Endothelial cell of umbilical vein (primary cell): ENCODE results near the gene PIK3CG.
"Not testable (repeated sequence)": the region's sequence is repeated elsewhere in the genome, so short reads cannot be mapped to it uniquely, and the experiment has no call there.

Experiments
- GATA2 ChIP-seq: IDR thresholded peaks from 2 replicates; pipeline ENCODE4 v1.7.0; 2011; ENCODE audit warnings: low read depth, mild to moderate bottlenecking, moderate library complexity, mixed read lengths, low read length; ENCODE audit not compliant: insufficient read length, insufficient read depth
- JUN ChIP-seq: IDR thresholded peaks from 2 replicates; pipeline ENCODE4 v1.6.1; 2011; ENCODE audit warnings: borderline replicate concordance, low read depth; ENCODE audit not compliant: insufficient read length, insufficient read depth
- POLR2AphosphoS5 ChIP-seq: IDR thresholded peaks from 2 replicates; pipeline ENCODE4 v1.6.1; 2012; ENCODE audit warnings: low read depth, mild to moderate bottlenecking, control low read depth, low read length, moderate library complexity; ENCODE audit not compliant: insufficient read depth
- TF ChIP-seq, protein P1 (sequence below), 2 donors: IDR thresholded peaks; 1 replicate in 1 of 2; 2 replicates in 1 of 2; pipeline ENCODE4 v1.5.1; 2011; ENCODE audit warnings: low read length in 2 of 2, mild to moderate bottlenecking in 2 of 2, moderate library complexity in 2 of 2, control low read depth in 1 of 2, inconsistent platforms in 1 of 2, low read depth in 1 of 2; ENCODE audit not compliant: insufficient read depth in 1 of 2; ENCODE audit errors: extremely low read depth in 1 of 2

GRCh38 chr7:106955857-106956256 lies 90.8 kb downstream of the PIK3CG start:
- not testable (repeated sequence) for TF ChIP-seq JUN, POLR2AphosphoS5, GATA2
- TF ChIP-seq, protein P1, sequence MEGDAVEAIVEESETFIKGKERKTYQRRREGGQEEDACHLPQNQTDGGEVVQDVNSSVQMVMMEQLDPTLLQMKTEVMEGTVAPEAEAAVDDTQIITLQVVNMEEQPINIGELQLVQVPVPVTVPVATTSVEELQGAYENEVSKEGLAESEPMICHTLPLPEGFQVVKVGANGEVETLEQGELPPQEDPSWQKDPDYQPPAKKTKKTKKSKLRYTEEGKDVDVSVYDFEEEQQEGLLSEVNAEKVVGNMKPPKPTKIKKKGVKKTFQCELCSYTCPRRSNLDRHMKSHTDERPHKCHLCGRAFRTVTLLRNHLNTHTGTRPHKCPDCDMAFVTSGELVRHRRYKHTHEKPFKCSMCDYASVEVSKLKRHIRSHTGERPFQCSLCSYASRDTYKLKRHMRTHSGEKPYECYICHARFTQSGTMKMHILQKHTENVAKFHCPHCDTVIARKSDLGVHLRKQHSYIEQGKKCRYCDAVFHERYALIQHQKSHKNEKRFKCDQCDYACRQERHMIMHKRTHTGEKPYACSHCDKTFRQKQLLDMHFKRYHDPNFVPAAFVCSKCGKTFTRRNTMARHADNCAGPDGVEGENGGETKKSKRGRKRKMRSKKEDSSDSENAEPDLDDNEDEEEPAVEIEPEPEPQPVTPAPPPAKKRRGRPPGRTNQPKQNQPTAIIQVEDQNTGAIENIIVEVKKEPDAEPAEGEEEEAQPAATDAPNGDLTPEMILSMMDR (IDR thresholded peaks at IDR 0.05; ENCODE audit: extremely low read depth in 1 of 2, insufficient read depth in 1 of 2, low read depth in 1 of 2, low read length in 2 of 2), result not testable (repeated sequence)
